ENCODE measurements around the gene LBX1.

LBX1 gene

GRCh38 chr10:101241840-101242707, 12.8 kb upstream of the LBX1 start:
- no peak for DNase-seq (ENCODE audit: low read depth in 2 of 2)

GRCh38 chr10:101238732-101239105, 9.5 kb upstream of the LBX1 start:
- no peak for DNase-seq (ENCODE audit: low read depth in 2 of 2)

GRCh38 chr10:101237982-101238731, 8.9 kb upstream of the LBX1 start:
- DNase-seq (ENCODE audit: low read depth in 2 of 2): no peak

- no peak for DNase-seq (ENCODE audit: low read depth in 2 of 2)
Measured at GRCh38 chr10:101237081-101237981, 8.1 kb upstream of the LBX1 start.

- DNase-seq (ENCODE audit: low read depth in 2 of 2): no peak
Measured at GRCh38 chr10:101236376-101237080, 7.3 kb upstream of the LBX1 start.

- DNase-seq (ENCODE audit: low read depth in 2 of 2): no peak
Measured at GRCh38 chr10:101235766-101236165, 6.5 kb upstream of the LBX1 start.

- DNase-seq (ENCODE audit: low read depth in 2 of 2): no peak
Measured at GRCh38 chr10:101234333-101234732, 5.1 kb upstream of the LBX1 start.

- DNase-seq (ENCODE audit: low read depth in 2 of 2): no peak
Measured at GRCh38 chr10:101233863-101234262, 4.6 kb upstream of the LBX1 start.

- DNase-seq (ENCODE audit: low read depth in 2 of 2): no peak
Measured at GRCh38 chr10:101233443-101233842, 4.2 kb upstream of the LBX1 start.

GRCh38 chr10:101231912-101232689, 2.8 kb upstream of the LBX1 start:
- DNase-seq (ENCODE audit: low read depth in 2 of 2): no peak

- DNase-seq (ENCODE audit: low read depth in 2 of 2): no peak
Measured at GRCh38 chr10:101231092-101231491, 1.8 kb upstream of the LBX1 start.

- DNase-seq (ENCODE audit: low read depth in 2 of 2): no peak
Measured at GRCh38 chr10:101230183-101230917, 1.1 kb upstream of the LBX1 start.

- DNase-seq (ENCODE audit: low read depth in 2 of 2): no peak
Measured at GRCh38 chr10:101228966-101229265, 347 bp downstream of the LBX1 start.

- no peak for DNase-seq (ENCODE audit: low read depth in 2 of 2)
Measured at GRCh38 chr10:101228153-101228965, 904 bp downstream of the LBX1 start.

GRCh38 chr10:101227429-101228152, 1.7 kb downstream of the LBX1 start:
- no peak for DNase-seq (ENCODE audit: low read depth in 2 of 2)

GRCh38 chr10:101226491-101227428, 2.5 kb downstream of the LBX1 start:
- DNase-seq (ENCODE audit: low read depth in 2 of 2): no peak

- no peak for DNase-seq (ENCODE audit: low read depth in 2 of 2)
Measured at GRCh38 chr10:101225846-101226421, 3.3 kb downstream of the LBX1 start.

Measured in fibroblast of skin of left biceps (primary cell).